Upper lobe of left lung (tissue), 6 donors: ENCODE measurements around the gene NEDD4L. TPM values are rescaled to one million over a fixed set of nuclear protein-coding genes. Genes with fewer than 3 reads are reported as not detected.

Experiments used
- ATAC-seq, 2 donors: fragments of 200-7000 bp; cut with Tn5 transposase; one replicate each; pipeline ENCODE4 v1.9.1; 2022; ENCODE audit warnings: mild to moderate bottlenecking in 2 of 2, moderate library complexity in 2 of 2; ENCODE audit not compliant: low FRiP score in 2 of 2
- DNase-seq, 2 donors: peaks; one replicate each; pipeline ENCODE4 v3.0.0-alpha.2; 2019 to 2020
- H3K27ac ChIP-seq, 4 donors: fragments of 200-600 bp; sonication (generic); one replicate each; pipeline ENCODE4 v1.5.1; 2016 to 2019
- H3K27me3 ChIP-seq, 4 donors: fragments of 200-600 bp; sonication (generic); one replicate each; pipeline ENCODE4 v1.5.1; 2017 to 2019
- H3K36me3 ChIP-seq, 4 donors: fragments of 200-600 bp; sonication (generic); one replicate each; pipeline ENCODE4 v1.5.1; 2016 to 2019
- H3K4me1 ChIP-seq, 4 donors: fragments of 200-600 bp; sonication (generic); one replicate each; pipeline ENCODE4 v1.5.1; 2018 to 2019
- H3K4me3 ChIP-seq, 4 donors: fragments of 200-600 bp; sonication (generic); one replicate each; pipeline ENCODE4 v1.5.1; 2017 to 2019; ENCODE audit warnings: mild to moderate bottlenecking in 2 of 4, moderate library complexity in 1 of 4
- H3K9me3 ChIP-seq, 4 donors: fragments of 200-600 bp; sonication (generic); one replicate each; pipeline ENCODE4 v1.5.1; 2018 to 2019
- CTCF ChIP-seq, 6 experiments: fragments of 450-650 bp in 4 of 6; fragments of 200-600 bp in 2 of 6; sonication (generic) in 2 of 6; IDR thresholded peaks; one replicate each; pipeline ENCODE4 v1.5.1; 2016 to 2019; ENCODE audit warnings: antibody characterized with exemption in 6 of 6
- EP300 ChIP-seq, 4 donors: sonication (generic); formaldehyde crosslinking; IDR thresholded peaks; one replicate each; pipeline ENCODE4 v1.5.1; 2017; ENCODE audit warnings: antibody characterized with exemption in 4 of 4, control low read depth in 2 of 4
- POLR2A ChIP-seq, 4 donors: fragments of 450-650 bp; IDR thresholded peaks; one replicate each; pipeline ENCODE4 v1.5.1; 2016 to 2017; ENCODE audit warnings: antibody characterized with exemption in 4 of 4, mild to moderate bottlenecking in 2 of 4
- POLR2AphosphoS5 ChIP-seq, 2 donors: sonication (generic); formaldehyde crosslinking; IDR thresholded peaks; one replicate each; pipeline ENCODE4 v1.5.1; 2017; ENCODE audit warnings: antibody characterized with exemption in 2 of 2
- WGBS, 2 donors: methylation state at CpG; one replicate each; pipeline ENCODE4 v1.1.5; 2017 to 2018; 5-methylcytosine and 5-hydroxymethylcytosine counted together
- total RNA-seq, 6 donors: library from RNA; depleted of rRNA in 4 of 6; stranded (reverse); fragments of >200 nt in 4 of 6; gene quantifications; one replicate each; pipeline versions ENCODE4 v1.1.0 to v1.2.1, GENCODE V29; 2016 to 2021
- donor health status: DM: no; HTN: no; CAD: no; lungs with moderate emphysema.
- donor health status: DM: no; HTN: yes; CAD: no; lungs with severe emphysema.

The NEDD4L gene
- total RNA-seq, 6 donors from 2014 or later, result 148 to 491 (median 300) TPM

GRCh38 chr18:58391231-58391825, 347.3 kb downstream of the NEDD4L start:
- Histone ChIP-seq H3K27ac (no peak overlapping the region), H3K4me1 (no peaks in the 10 kb centered on the region), H3K27me3 (no peaks in the 10 kb centered on the region), H3K9me3 (no peaks in the 10 kb centered on the region), H3K36me3 (peaks cover 5 to 90% (median 70%) of the 10 kb centered on the region in 4 donors), H3K4me3 (no peak overlapping the region)
- WGBS, 2 donors, result 86 to 93% methylated on average over 1 of the region's 1 CpG
- no peak for DNase-seq
- no peak for ATAC-seq
- TF ChIP-seq EP300 (IDR thresholded peaks at IDR 0.05), result no peak
- no peak for TF ChIP-seq CTCF (IDR thresholded peaks at IDR 0.05)
- no peak for TF ChIP-seq POLR2A (IDR thresholded peaks at IDR 0.05)

GRCh38 chr18:58391932-58392323, 347.9 kb downstream of the NEDD4L start:
- no peak for DNase-seq
- no peak for ATAC-seq
- TF ChIP-seq CTCF (IDR thresholded peaks at IDR 0.05) (no peak), EP300 (IDR thresholded peaks at IDR 0.05) (no peak), POLR2A (IDR thresholded peaks at IDR 0.05) (no peak), POLR2AphosphoS5 (IDR thresholded peaks at IDR 0.05) (no peak)
- Histone ChIP-seq H3K4me1 (no peaks in the 10 kb centered on the region), H3K36me3 (peaks cover 5 to 88% (median 67%) of the 10 kb centered on the region in 4 donors), H3K27me3 (no peaks in the 10 kb centered on the region), H3K4me3 (no peak overlapping the region), H3K9me3 (no peaks in the 10 kb centered on the region), H3K27ac (no peak overlapping the region)
- 84 to 94% methylated on average over 8 of the region's 8 CpGs for WGBS, 2 donors

DNA sequence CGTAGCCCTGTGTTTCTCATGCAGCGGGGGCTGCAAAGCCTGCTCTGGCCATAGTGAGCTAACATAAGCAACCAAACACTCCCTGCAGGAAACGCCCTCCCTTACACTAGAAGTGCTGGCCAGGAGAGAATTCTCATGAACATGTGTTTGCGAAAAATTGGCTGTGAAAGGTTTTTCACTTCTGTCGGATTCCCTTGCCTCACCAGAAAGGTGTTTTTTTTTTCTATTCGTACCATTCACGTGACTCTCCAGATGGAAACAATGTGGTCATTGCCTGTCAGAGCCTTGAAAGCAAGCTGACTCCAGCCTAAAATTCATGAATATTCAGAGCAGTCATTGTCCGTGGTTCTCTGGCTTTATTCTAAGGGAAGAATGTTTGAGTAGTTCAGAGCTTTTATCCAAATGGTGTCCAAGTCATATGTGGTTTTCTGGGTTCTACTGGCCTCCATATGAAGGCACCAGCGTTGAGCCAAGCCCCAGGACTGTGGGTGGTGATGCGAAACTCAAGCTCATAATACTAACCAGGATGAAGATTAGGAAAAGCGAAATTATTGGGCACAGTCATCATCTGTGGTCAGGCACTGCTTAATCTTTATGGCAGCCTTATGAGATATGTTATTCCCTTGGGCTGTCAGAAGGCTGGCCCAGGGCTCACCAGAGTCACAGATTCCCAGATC, 348.4 kb downstream of the NEDD4L start:
- no peak for TF ChIP-seq EP300 (IDR thresholded peaks at IDR 0.05)
- no peak for TF ChIP-seq CTCF (IDR thresholded peaks at IDR 0.05)
- TF ChIP-seq POLR2A (IDR thresholded peaks at IDR 0.05), result no peak
- no peak for TF ChIP-seq POLR2AphosphoS5 (IDR thresholded peaks at IDR 0.05)

GRCh38 chr18:58393295-58393694, 349.3 kb downstream of the NEDD4L start:
- Histone ChIP-seq H3K36me3 (peaks cover 5 to 88% (median 62%) of the 10 kb centered on the region in 4 donors), H3K4me3 (no peak overlapping the region), H3K4me1 (no peaks in the 10 kb centered on the region), H3K27me3 (no peaks in the 10 kb centered on the region), H3K27ac (no peak overlapping the region), H3K9me3 (no peaks in the 10 kb centered on the region)
- WGBS, 2 donors, result 75 to 80% methylated on average over 2 of the region's 2 CpGs
- TF ChIP-seq POLR2AphosphoS5 (IDR thresholded peaks at IDR 0.05) (no peak), CTCF (IDR thresholded peaks at IDR 0.05) (no peak), POLR2A (IDR thresholded peaks at IDR 0.05) (no peak), EP300 (IDR thresholded peaks at IDR 0.05) (no peak)
- DNase-seq (no peak), ATAC-seq (no peak)

More for the DNA sequence above, 348.4 kb downstream of the NEDD4L start:
- H3K4me1 ChIP-seq, result no peaks in the 10 kb centered on the region
- DNase-seq (peak in 1 of 2 donors; percentile 12), ATAC-seq (peak in 1 of 2 donors; percentile 55)
- 88% methylated on average over 10 to 11 of the region's 11 CpGs for WGBS, 2 donors
- no peak overlapping the region for H3K27ac ChIP-seq
- H3K9me3 ChIP-seq, result no peaks in the 10 kb centered on the region
- H3K36me3 ChIP-seq, result peaks cover 5 to 91% (median 67%) of the 10 kb centered on the region in 4 donors
- no peak overlapping the region for H3K4me3 ChIP-seq
- no peaks in the 10 kb centered on the region for H3K27me3 ChIP-seq
